Ovary (tissue), 9 donors: ENCODE results near the gene TRAFD1. TPM values are rescaled to one million over a fixed set of nuclear protein-coding genes. Genes with fewer than 3 reads are reported as not detected.

Experiments
- DNase-seq, 5 donors: peaks; one replicate each; pipeline ENCODE4 v3.0.0-alpha.2; 2019 to 2020
- H3K27ac ChIP-seq, 2 donors: fragments of 200-600 bp; one replicate each; pipeline versions ENCODE4 v1.5.1 to v1.8.0; 2019 to 2022
- H3K27me3 ChIP-seq: fragments of 200-600 bp; one replicate; pipeline ENCODE4 v1.8.0; 2022
- H3K36me3 ChIP-seq: fragments of 200-600 bp; sonication (generic); one replicate; pipeline ENCODE4 v1.5.1; 2019
- H3K4me1 ChIP-seq: one replicate; pipeline ENCODE4 v1.8.1; 2013; ENCODE audit warnings: mild to moderate bottlenecking, moderate library complexity; ENCODE audit not compliant: insufficient read depth
- H3K4me3 ChIP-seq: fragments of 200-600 bp; sonication (generic); one replicate; pipeline ENCODE4 v1.5.1; 2017
- H3K9me3 ChIP-seq, 2 donors: fragments of 200-600 bp in 1 of 2; sonication (generic) in 1 of 2; one replicate each; pipeline versions ENCODE4 v1.5.1 to v1.8.1; 2013 to 2019; ENCODE audit warnings: mild to moderate bottlenecking in 1 of 2, moderate library complexity in 1 of 2
- EP300 ChIP-seq: sonication (generic); formaldehyde crosslinking; IDR thresholded peaks from one replicate; pipeline ENCODE4 v1.6.1; 2017; ENCODE audit warnings: antibody characterized with exemption
- POLR2A ChIP-seq: fragments of 450-650 bp; IDR thresholded peaks from one replicate; pipeline ENCODE4 v1.6.1; 2017; ENCODE audit warnings: antibody characterized with exemption, mild to moderate bottlenecking, moderate library complexity
- WGBS, 3 donors: extraction: QIAGEN DNeasy Blood & Tissue Kit in 1 of 3; methylation state at CpG; one replicate each; pipeline versions ENCODE4 v1.1.5 to v1.1.7; 2013 to 2017; 5-methylcytosine and 5-hydroxymethylcytosine counted together
- intact Hi-C, 4 donors: fragments of 100-400 bp; cut with DNase I; formaldehyde crosslinking; loops; one replicate each; pipeline versions ENCODE4 v1.11.0 to v1.15.1; 2022 to 2023
- polyA plus RNA-seq, 2 donors: library from polyadenylated mRNA; stranded (reverse); fragments of 200-250 nt in 1 of 2; fragments of 350-450 nt in 1 of 2; fragmentation: Illumina TruSeq in 1 of 2; extraction: RNeasy Lipid Tissue Mini Kit (QIAGEN cat#74804) in 1 of 2; gene quantifications; one replicate each; pipeline ENCODE4 v1.2.3, GENCODE V29; 2013 to 2014
- total RNA-seq, 7 donors: library from RNA; depleted of rRNA in 2 of 7; stranded (reverse); fragments of >200 nt in 2 of 7; fragmentation: NEBNext Ultra II Directional in 3 of 7; extraction: Animal tissue kit (Norgen Biotek cat#: 25700) in 3 of 7; gene quantifications; one replicate each; pipeline versions ENCODE4 v1.1.0 to v1.2.4, GENCODE V29; 2016 to 2023
- TF ChIP-seq, protein P1 (sequence below), 3 donors: fragments of 450-650 bp in 2 of 3; fragments of 200-600 bp in 1 of 3; IDR thresholded peaks; one replicate each; pipeline versions ENCODE4 v1.5.1 to v1.8.0; 2016 to 2022; ENCODE audit warnings: antibody characterized with exemption in 3 of 3, mild to moderate bottlenecking in 1 of 3
- donor health status: DM: no; HTN: no; CAD: no; lungs with moderate emphysema.
- donor health status: DM: no; HTN: no; CAD: no.
- donor health status: Bipolar disorder and iron deficiency.
- donor health status: DM: yes; HTN: yes; CAD: no.
- donor health status: DM: no; HTN: no; CAD: no.
- donor health status: DM: yes; HTN: yes; CAD: no.

TRAFD1 gene
- total and polyA plus RNA-seq, 9 donors = 13.9 to 49.6 (median 25.5) TPM

DNA sequence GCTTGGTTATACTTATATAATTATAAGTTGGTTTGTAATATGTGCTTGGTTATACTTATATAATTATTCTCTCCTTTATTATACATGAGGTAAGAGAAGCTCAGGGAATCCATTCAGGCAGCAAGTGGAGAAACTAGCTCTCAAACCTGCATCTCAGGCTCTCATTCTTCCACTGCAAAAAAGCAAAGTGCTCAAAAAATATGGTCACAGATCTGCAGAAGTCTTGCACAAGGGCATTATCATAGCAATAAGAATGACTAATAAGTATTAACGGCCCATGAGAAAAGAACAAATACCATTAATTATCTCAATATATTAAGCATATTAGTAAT is 476 bp upstream of the TRAFD1 start:
- TF ChIP-seq, protein P1, sequence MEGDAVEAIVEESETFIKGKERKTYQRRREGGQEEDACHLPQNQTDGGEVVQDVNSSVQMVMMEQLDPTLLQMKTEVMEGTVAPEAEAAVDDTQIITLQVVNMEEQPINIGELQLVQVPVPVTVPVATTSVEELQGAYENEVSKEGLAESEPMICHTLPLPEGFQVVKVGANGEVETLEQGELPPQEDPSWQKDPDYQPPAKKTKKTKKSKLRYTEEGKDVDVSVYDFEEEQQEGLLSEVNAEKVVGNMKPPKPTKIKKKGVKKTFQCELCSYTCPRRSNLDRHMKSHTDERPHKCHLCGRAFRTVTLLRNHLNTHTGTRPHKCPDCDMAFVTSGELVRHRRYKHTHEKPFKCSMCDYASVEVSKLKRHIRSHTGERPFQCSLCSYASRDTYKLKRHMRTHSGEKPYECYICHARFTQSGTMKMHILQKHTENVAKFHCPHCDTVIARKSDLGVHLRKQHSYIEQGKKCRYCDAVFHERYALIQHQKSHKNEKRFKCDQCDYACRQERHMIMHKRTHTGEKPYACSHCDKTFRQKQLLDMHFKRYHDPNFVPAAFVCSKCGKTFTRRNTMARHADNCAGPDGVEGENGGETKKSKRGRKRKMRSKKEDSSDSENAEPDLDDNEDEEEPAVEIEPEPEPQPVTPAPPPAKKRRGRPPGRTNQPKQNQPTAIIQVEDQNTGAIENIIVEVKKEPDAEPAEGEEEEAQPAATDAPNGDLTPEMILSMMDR (IDR thresholded peaks at IDR 0.05) = no peak
- TF ChIP-seq EP300 = no peak
- TF ChIP-seq POLR2A = no peak
- no peaks in the 10 kb centered on the region for H3K36me3 ChIP-seq
- H3K27ac ChIP-seq = no peak overlapping the region
- peaks cover 14% of the 10 kb centered on the region for H3K4me1 ChIP-seq
- H3K4me3 ChIP-seq = no peak overlapping the region
- DNase-seq = no peak
- H3K9me3 ChIP-seq = no peaks in the 10 kb centered on the region
- WGBS, 3 donors = 2 to 3% (median 2%) methylated on average over 1 of the region's 1 CpG
- intact Hi-C loops = loop anchor here in 1 of 4 donors (10.0 kb wide), 1 partner anchor 110 kb away; the partner anchor contains the start of genes ERP29 and TMEM116
- no peaks in the 10 kb centered on the region for H3K27me3 ChIP-seq

DNA sequence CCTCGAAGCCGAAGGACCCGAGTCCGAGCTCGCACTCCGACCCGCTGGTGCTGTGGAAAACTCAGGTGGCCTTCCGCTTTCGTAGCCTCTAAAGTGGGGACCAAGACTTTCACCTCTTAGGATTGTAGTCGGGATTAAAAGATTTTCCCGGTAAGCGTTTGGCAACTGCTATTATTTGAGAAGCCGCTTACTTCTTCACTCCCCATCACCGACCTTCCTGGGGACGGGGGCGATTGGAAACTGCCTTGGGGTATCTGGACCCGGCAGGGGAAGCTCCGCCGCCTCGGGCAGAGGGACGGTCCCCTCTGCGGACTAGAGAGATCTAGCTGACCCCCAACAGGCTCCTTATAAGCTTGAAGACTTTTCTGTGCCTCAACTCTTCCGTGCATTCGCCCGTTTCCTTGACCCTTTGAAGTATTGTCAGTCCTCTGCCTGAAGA is 659 bp downstream of the TRAFD1 start:
- Histone ChIP-seq H3K9me3 (no peaks in the 10 kb centered on the region), H3K36me3 (no peaks in the 10 kb centered on the region), H3K4me1 (peaks cover 16% of the 10 kb centered on the region), H3K4me3 (peak overlapping the region; percentile 79), H3K27me3 (no peaks in the 10 kb centered on the region), H3K27ac (peak overlapping the region; percentile 74 to 82)
- intact Hi-C loops = loop anchor here in 1 of 4 donors (10.0 kb wide), 1 partner anchor 111 kb away; the partner anchor contains the start of genes ERP29 and TMEM116
- TF ChIP-seq, protein P1 (IDR thresholded peaks at IDR 0.05) = no peak
- TF ChIP-seq EP300 (no peak), POLR2A (no peak)
- WGBS, 3 donors = 1% methylated on average over 25 of the region's 25 CpGs
- DNase-seq = no peak

DNA sequence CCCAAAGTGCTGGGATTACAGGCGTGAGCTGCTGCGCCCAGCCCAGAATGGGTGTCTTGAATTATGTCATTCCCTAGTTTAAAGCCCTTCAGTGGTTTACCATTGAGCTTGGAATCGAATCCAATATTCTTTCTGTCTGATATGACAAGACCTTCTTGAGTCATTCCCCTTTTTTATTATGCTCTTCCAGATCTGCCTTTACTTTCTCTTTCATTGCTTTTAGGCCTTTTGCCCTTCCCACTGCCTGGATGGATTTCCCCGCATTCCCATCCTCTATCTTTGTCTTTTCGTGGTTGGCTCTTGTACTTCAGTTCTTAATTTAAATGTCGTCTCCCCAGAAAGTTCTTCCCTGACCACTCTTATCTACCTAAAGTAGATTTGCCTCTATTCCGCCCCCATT is 1.6 kb downstream of the TRAFD1 start:
- 75 to 84% (median 77%) methylated on average over 7 of the region's 7 CpGs for WGBS, 3 donors
- TF ChIP-seq, protein P1 (IDR thresholded peaks at IDR 0.05) = no peak
- TF ChIP-seq EP300 (no peak), POLR2A (no peak)
- Histone ChIP-seq H3K27ac (no peak overlapping the region), H3K4me3 (no peak overlapping the region), H3K27me3 (no peaks in the 10 kb centered on the region), H3K9me3 (no peaks in the 10 kb centered on the region), H3K4me1 (peaks cover 15% of the 10 kb centered on the region), H3K36me3 (no peaks in the 10 kb centered on the region)
- no peak for DNase-seq
- intact Hi-C loops = loop anchor here in 1 of 4 donors (10.0 kb wide), 1 partner anchor 112 kb away; the partner anchor contains the start of genes ERP29 and TMEM116

DNA sequence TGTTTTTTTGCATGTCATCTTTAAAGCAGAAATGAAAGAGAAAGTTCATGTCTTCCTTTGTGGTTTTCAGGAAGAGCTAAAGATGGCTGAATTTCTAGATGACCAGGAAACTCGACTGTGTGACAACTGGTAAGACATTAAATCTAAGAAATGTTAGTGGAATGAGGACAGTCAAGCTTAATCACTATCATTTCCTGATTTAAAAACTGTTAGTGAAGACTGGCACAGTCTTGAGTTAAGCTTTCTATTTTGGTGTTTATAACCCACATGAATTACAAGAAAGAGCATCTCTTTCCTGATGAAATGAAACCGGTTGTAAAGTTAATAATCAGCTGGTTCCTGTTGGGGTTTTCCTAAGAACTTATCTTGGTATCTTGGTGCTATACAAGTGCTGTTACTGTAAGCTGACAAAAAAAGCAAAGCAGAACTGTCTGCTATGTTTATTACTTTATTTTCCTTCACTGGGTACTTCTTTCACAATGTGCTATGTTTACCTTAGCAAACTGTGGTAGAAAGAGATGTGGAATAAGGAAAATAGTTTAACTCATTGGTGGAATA is 5.2 kb downstream of the TRAFD1 start:
- no peak overlapping the region for H3K4me3 ChIP-seq
- no peak for DNase-seq
- peaks cover 7% of the 10 kb centered on the region for H3K4me1 ChIP-seq
- no peaks in the 10 kb centered on the region for H3K36me3 ChIP-seq
- H3K27ac ChIP-seq = no peak overlapping the region
- WGBS, 3 donors = 9 to 22% (median 17%) methylated on average over 2 of the region's 2 CpGs
- intact Hi-C loops = no loop called here
- H3K27me3 ChIP-seq = no peaks in the 10 kb centered on the region
- no peaks in the 10 kb centered on the region for H3K9me3 ChIP-seq
- TF ChIP-seq POLR2A (no peak), EP300 (no peak)
- TF ChIP-seq, protein P1 (IDR thresholded peaks at IDR 0.05) = no peak
